ENCODE results near the gene ADAMTSL3. TPM values are rescaled to one million over a fixed set of nuclear protein-coding genes. Genes with fewer than 3 reads are reported as not detected.

Gene ADAMTSL3
- total RNA-seq, 1 donor from 2014 or later = 0.07 TPM

DNA sequence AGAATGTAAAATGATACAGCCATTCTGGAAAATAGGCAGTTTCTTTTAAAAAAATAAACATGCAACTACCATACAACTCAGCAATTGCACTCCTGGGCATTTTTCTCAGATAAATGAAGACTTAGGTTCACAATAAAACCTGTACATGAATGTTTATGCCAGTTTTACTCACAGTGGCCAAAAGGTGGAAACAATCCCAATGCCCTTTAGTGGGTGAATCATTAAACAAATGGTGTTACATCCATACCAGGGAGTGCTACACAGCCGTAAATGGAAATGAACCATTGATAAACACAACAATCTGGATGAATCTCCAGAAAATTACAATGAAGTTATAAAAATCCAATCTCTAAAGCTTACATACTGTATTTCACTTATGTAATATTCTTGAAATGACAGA, 140.3 kb downstream of the ADAMTSL3 start:
- no peak for DNase-seq (ENCODE audit: low spot score)
- Mint-ChIP-seq H3K4me3 (ENCODE audit: low read depth) (no peak overlapping the region), H3K36me3 (ENCODE audit: low read depth) (no peaks in the 10 kb centered on the region), H3K27me3 (ENCODE audit: low read depth) (no peaks in the 10 kb centered on the region), H3K9me3 (no peaks in the 10 kb centered on the region), H3K4me1 (ENCODE audit: low read depth) (no peaks in the 10 kb centered on the region), H3K27ac (no peak overlapping the region)
- intact Hi-C loops (cut with micrococcal nuclease) = no loop called here

DNA sequence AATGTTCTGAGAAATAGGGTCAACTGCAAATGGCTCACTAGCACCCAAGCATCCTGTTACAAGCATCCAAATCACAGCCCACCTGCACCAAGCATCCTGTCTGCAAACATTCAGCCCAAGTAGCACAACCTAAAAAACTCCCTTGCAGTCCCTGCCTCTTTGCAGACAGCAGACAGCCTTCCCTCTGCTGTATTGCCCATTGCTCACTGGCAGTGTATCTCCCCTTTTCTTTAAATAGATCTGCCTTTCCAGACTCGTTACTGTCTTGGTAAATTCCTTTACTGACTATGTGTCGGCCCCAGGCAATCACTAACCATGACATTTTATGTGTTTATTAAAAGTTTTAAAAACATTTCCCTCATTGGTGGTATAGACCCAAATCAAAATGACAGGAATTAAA, 155.4 kb downstream of the ADAMTSL3 start:
- H3K36me3 Mint-ChIP-seq (ENCODE audit: low read depth) = no peaks in the 10 kb centered on the region
- intact Hi-C loops (cut with micrococcal nuclease) = no loop called here
- peaks cover 4% of the 10 kb centered on the region for H3K9me3 Mint-ChIP-seq
- H3K4me3 Mint-ChIP-seq (ENCODE audit: low read depth) = no peak overlapping the region
- DNase-seq (ENCODE audit: low spot score) = no peak
- H3K27ac Mint-ChIP-seq = no peak overlapping the region
- no peaks in the 10 kb centered on the region for H3K27me3 Mint-ChIP-seq (ENCODE audit: low read depth)
- H3K4me1 Mint-ChIP-seq (ENCODE audit: low read depth) = no peaks in the 10 kb centered on the region

DNA sequence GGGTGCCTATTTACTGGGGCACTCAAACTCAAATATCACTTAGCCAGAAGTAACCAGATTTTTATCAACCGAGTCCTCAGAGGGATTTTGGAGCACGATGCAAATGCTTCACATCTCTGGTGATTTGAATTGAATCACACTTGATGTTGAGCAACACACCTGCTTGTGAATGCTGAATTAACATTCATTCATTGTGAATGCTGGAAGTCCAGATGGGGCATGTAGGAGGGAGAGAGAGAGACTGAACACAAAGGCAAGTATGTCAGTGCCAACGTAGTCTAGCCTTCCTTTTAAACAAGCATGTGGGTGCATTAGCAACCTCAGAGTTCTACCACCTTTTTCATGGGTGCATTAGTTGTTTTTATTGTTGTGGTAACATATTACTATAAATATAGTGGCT, 156.2 kb downstream of the ADAMTSL3 start:
- no peaks in the 10 kb centered on the region for H3K27me3 Mint-ChIP-seq (ENCODE audit: low read depth)
- no peak overlapping the region for H3K4me3 Mint-ChIP-seq (ENCODE audit: low read depth)
- H3K4me1 Mint-ChIP-seq (ENCODE audit: low read depth) = no peaks in the 10 kb centered on the region
- H3K9me3 Mint-ChIP-seq = peaks cover 4% of the 10 kb centered on the region
- intact Hi-C loops (cut with micrococcal nuclease) = no loop called here
- H3K36me3 Mint-ChIP-seq (ENCODE audit: low read depth) = no peaks in the 10 kb centered on the region
- no peak for DNase-seq (ENCODE audit: low spot score)
- no peak overlapping the region for H3K27ac Mint-ChIP-seq

DNA sequence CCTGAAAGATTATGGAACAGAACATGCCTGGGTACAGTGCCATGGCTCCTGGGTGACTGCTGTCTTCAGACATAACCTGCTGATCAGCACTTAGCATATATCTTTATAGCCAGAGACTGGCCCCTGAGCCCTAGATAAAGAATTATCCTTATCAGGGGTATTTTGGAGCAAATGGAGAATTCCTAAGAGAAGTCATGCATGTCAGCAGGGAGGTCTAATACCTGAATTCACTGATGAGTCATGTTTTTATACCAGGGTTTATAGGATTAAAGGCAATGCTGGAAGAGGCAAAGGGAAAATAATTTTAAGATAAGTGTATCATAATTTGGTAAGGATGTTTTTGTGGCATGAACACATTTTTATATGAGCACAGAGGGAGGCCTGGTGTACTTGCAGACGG, 159.8 kb downstream of the ADAMTSL3 start:
- Mint-ChIP-seq H3K4me3 (ENCODE audit: low read depth) (no peak overlapping the region), H3K9me3 (no peaks in the 10 kb centered on the region), H3K4me1 (ENCODE audit: low read depth) (no peaks in the 10 kb centered on the region), H3K36me3 (ENCODE audit: low read depth) (no peaks in the 10 kb centered on the region), H3K27ac (no peak overlapping the region), H3K27me3 (ENCODE audit: low read depth) (no peaks in the 10 kb centered on the region)
- no peak for DNase-seq (ENCODE audit: low spot score)
- intact Hi-C loops (cut with micrococcal nuclease) = no loop called here

DNA sequence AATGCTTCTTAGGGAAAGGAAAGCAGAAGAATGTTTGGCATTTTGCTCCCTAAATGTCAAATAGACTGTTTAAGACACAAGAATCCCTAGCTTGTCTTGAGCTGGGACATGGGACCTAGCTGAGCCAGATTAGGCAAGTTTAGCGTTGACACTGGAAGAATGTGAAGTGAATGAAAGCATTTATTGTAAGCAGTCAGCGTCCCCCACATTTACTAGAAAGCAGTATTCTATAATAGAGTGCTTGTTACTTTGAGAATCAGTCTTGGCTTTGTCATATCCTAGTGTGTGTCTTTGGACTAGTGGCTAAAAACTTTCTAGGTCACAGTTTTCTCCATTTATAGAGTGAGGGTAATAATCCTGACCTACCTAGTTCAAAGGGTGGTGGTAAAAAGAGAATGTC, 161.6 kb downstream of the ADAMTSL3 start:
- H3K4me1 Mint-ChIP-seq (ENCODE audit: low read depth) = no peaks in the 10 kb centered on the region
- H3K9me3 Mint-ChIP-seq = no peaks in the 10 kb centered on the region

DNA sequence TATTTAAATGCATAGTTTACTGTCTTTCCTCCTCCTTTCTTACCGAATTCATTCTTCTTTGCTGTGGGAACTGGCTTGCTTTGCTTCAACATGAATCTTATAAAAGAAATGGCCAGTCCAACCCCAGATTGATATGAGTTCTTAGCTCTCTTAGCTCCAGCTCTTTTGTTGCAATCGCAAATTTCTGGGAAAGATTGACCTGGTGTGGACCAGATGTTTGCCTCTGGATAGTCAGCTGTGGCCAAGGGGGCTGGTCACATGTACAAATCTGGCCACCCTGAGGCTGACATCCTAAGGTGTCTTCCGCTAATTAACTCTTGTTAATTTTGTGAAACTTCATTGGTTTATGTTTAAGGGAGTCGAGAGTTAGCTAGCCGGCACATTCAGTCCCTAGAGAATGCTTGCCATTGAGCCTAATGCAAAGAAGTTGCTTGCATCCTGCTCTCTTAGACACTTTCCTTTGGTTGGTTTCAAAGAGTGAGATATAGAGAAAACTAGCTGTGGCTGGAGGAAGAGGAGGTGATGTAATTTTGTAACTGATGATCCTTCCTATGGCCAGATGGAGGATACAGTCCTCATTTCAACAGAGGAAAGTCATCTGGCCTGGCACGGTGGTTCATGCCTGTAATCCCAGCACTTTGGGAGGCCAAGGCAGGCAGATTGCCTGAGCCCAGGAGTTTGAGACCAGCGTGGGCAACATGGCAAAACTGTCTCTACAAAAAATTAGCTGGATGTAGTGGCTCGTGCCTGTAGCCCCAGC, 162.4 kb downstream of the ADAMTSL3 start:
- H3K4me3 Mint-ChIP-seq (ENCODE audit: low read depth) = no peak overlapping the region
- no peaks in the 10 kb centered on the region for H3K27me3 Mint-ChIP-seq (ENCODE audit: low read depth)
- DNase-seq (ENCODE audit: low spot score) = no peak
- no peaks in the 10 kb centered on the region for H3K36me3 Mint-ChIP-seq (ENCODE audit: low read depth)
- no peaks in the 10 kb centered on the region for H3K9me3 Mint-ChIP-seq
- intact Hi-C loops (cut with micrococcal nuclease) = no loop called here
- H3K4me1 Mint-ChIP-seq (ENCODE audit: low read depth) = no peaks in the 10 kb centered on the region
- H3K27ac Mint-ChIP-seq = no peak overlapping the region

More for the DNA sequence above, 161.6 kb downstream of the ADAMTSL3 start:
- DNase-seq (ENCODE audit: low spot score) = no peak
- intact Hi-C loops (cut with micrococcal nuclease) = no loop called here
- no peaks in the 10 kb centered on the region for H3K36me3 Mint-ChIP-seq (ENCODE audit: low read depth)
- no peaks in the 10 kb centered on the region for H3K27me3 Mint-ChIP-seq (ENCODE audit: low read depth)
- H3K27ac Mint-ChIP-seq = no peak overlapping the region
- no peak overlapping the region for H3K4me3 Mint-ChIP-seq (ENCODE audit: low read depth)

DNA sequence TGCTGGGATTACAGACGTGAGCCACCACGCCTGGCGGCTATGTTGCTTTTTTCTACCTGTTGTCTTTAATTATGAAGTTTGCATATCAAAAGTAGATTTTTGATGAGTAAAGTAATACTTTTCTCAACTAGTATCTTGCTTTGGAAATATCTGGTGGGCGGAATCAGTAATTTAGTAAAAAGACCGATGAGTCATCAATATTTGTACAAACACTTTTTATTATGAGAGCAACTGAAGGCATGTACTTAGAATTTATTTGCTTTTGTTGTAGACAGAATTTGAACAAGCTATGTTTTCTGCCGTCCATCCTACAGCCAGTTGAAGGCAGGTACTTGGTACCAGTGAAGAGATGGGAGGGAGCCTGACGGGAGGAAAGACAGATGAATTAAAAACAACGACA, 164.7 kb downstream of the ADAMTSL3 start:
- Mint-ChIP-seq H3K27me3 (ENCODE audit: low read depth) (no peaks in the 10 kb centered on the region), H3K4me1 (ENCODE audit: low read depth) (no peaks in the 10 kb centered on the region), H3K36me3 (ENCODE audit: low read depth) (no peaks in the 10 kb centered on the region), H3K4me3 (ENCODE audit: low read depth) (no peak overlapping the region), H3K9me3 (peaks cover 3% of the 10 kb centered on the region), H3K27ac (no peak overlapping the region)
- DNase-seq (ENCODE audit: low spot score) = no peak
- intact Hi-C loops (cut with micrococcal nuclease) = no loop called here

DNA sequence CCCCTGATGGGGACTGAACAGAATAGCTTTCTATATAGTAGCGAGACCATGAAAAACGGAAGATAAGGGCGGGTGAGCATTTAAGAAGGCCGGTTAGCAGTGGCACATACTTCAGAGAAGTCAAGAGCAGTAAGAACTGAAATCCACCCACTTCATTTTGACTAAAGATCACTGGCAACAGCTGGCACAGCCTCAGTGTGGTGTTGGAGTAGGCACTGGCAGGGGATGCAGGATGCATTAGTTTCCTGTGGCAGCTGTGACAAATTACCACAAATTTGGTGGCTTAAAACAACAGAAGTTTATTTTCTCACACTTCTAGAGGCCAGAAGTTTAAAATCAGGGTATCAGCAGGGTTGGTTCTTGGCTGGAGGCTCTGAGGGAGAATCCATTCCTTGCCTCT, 176.5 kb downstream of the ADAMTSL3 start:
- H3K27ac Mint-ChIP-seq = no peak overlapping the region
- H3K27me3 Mint-ChIP-seq (ENCODE audit: low read depth) = peaks cover 4% of the 10 kb centered on the region
- intact Hi-C loops (cut with micrococcal nuclease) = no loop called here
- H3K36me3 Mint-ChIP-seq (ENCODE audit: low read depth) = no peaks in the 10 kb centered on the region
- no peak for DNase-seq (ENCODE audit: low spot score)
- H3K9me3 Mint-ChIP-seq = peaks cover 4% of the 10 kb centered on the region
- H3K4me3 Mint-ChIP-seq (ENCODE audit: low read depth) = no peak overlapping the region
- H3K4me1 Mint-ChIP-seq (ENCODE audit: low read depth) = no peaks in the 10 kb centered on the region

DNA sequence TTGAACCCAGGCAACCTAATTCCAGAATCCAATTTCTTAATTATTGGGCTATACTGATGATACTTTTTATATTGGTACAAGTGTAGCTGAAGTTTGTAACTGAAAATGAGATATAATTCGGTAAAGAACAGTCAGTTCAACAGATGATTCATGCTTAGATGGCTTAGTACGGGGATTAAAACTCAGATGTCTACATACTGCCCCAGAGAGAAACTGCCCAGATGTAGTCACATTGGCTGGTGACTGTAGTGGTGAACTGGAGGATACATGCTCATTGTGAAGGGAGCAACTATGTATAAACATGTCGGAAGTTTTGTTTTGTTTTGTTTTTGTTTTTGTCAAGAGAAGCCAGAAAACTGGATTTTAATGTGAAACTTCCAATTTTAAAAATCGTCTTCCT, 179.6 kb downstream of the ADAMTSL3 start:
- intact Hi-C loops (cut with micrococcal nuclease) = no loop called here
- no peak overlapping the region for H3K27ac Mint-ChIP-seq
- DNase-seq (ENCODE audit: low spot score) = no peak
- H3K9me3 Mint-ChIP-seq = no peaks in the 10 kb centered on the region
- H3K27me3 Mint-ChIP-seq (ENCODE audit: low read depth) = peaks cover 6% of the 10 kb centered on the region
- no peaks in the 10 kb centered on the region for H3K36me3 Mint-ChIP-seq (ENCODE audit: low read depth)
- no peak overlapping the region for H3K4me3 Mint-ChIP-seq (ENCODE audit: low read depth)
- no peaks in the 10 kb centered on the region for H3K4me1 Mint-ChIP-seq (ENCODE audit: low read depth)

DNA sequence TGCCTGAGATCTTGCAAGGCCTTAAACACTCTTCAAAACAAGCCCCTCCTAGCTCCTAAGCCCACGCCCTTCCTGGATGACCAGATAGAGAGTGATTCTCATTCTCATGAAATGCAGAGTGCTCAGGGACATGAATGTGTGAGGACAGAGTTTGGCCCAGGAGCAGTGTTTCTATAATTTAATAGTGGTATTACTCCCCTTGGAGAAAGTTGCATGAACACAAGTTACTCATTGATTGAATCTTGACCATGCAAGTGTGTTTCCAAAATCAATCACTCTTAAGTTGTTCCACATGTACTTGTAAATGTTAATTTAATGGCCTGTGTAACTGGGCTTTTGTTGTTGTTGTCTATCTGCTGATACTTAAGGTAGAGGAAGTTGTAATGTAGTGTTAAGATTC, 181.6 kb downstream of the ADAMTSL3 start:
- intact Hi-C loops (cut with micrococcal nuclease) = no loop called here
- Mint-ChIP-seq H3K9me3 (no peaks in the 10 kb centered on the region), H3K27ac (no peak overlapping the region), H3K4me3 (ENCODE audit: low read depth) (no peak overlapping the region), H3K36me3 (ENCODE audit: low read depth) (no peaks in the 10 kb centered on the region), H3K27me3 (ENCODE audit: low read depth) (peaks cover 16% of the 10 kb centered on the region), H3K4me1 (ENCODE audit: low read depth) (no peaks in the 10 kb centered on the region)
- no peak for DNase-seq (ENCODE audit: low spot score)

DNA sequence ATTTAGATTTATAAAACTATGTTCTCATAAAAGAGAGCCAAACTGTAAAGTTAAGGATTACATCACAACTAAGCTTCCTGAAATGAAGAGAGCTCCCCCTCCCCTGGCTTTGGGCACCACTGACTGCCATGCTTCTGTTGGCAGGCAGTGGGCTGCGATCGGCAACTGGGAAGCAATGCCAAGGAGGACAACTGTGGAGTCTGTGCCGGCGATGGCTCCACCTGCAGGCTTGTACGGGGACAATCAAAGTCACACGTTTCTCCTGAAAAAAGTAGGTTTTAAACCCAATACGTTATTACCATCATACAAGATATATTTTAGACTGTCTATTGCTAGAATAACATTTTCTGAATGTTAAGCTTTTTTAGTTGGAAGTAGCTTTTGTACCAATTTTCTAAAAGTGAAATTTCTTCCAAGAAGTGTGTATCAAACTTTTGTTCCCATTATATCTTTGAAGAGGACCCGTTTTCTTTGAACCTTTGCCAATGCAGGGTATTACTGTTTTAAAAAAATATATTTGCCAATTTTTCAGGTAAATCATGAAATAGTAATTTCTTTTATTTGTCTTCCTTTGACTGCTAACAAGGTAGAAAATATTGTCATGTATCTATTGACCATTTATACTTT, 184.1 kb downstream of the ADAMTSL3 start:
- intact Hi-C loops (cut with micrococcal nuclease) = no loop called here
- no peaks in the 10 kb centered on the region for H3K9me3 Mint-ChIP-seq
- no peak overlapping the region for H3K4me3 Mint-ChIP-seq (ENCODE audit: low read depth)
- no peaks in the 10 kb centered on the region for H3K36me3 Mint-ChIP-seq (ENCODE audit: low read depth)
- peaks cover 16% of the 10 kb centered on the region for H3K27me3 Mint-ChIP-seq (ENCODE audit: low read depth)
- no peaks in the 10 kb centered on the region for H3K4me1 Mint-ChIP-seq (ENCODE audit: low read depth)
- no peak for DNase-seq (ENCODE audit: low spot score)
- H3K27ac Mint-ChIP-seq = no peak overlapping the region

DNA sequence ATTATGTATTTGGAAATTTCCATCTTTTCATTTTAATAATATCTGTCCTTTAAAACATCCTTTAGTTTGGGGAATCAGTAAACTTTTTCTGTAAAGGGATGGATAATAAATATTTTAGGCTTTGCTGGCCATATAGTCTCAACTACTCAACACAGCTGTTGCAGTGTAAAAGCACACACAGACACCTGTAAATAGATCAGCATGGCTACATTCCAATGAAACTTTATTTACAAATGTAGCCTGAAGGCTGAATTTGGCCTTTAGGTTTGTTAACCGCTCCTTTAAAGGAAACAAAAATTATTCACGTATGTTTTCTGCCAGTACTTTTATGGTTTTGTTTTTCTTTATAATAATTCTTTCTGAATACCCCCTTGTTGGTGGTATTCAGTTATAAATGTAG, 184.8 kb downstream of the ADAMTSL3 start:
- no peaks in the 10 kb centered on the region for H3K36me3 Mint-ChIP-seq (ENCODE audit: low read depth)
- no peak overlapping the region for H3K4me3 Mint-ChIP-seq (ENCODE audit: low read depth)
- no peak overlapping the region for H3K27ac Mint-ChIP-seq
- intact Hi-C loops (cut with micrococcal nuclease) = no loop called here
- no peaks in the 10 kb centered on the region for H3K9me3 Mint-ChIP-seq
- no peaks in the 10 kb centered on the region for H3K4me1 Mint-ChIP-seq (ENCODE audit: low read depth)
- H3K27me3 Mint-ChIP-seq (ENCODE audit: low read depth) = peaks cover 19% of the 10 kb centered on the region
- DNase-seq (ENCODE audit: low spot score) = no peak

DNA sequence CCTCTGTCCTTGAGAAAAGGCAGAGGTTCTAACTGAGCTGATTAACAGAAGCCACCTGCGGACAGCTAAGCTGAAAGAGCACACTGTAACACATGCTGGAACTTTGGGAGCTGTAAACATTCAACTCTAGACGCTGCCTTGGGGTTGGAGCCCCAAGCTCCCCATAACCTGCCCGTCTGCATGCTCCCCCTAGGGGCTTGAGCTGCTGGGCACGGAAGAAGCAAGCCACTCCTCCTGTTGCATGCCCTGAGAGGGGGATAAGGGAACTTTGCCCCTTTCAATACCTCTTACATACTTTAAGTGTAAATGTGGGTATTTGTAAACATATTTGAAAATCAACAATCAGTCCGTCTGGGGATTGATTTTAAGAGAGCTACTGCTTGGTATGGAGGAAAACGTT, 188.4 kb downstream of the ADAMTSL3 start:
- Mint-ChIP-seq H3K4me3 (ENCODE audit: low read depth) (no peak overlapping the region), H3K36me3 (ENCODE audit: low read depth) (no peaks in the 10 kb centered on the region), H3K27ac (no peak overlapping the region), H3K4me1 (ENCODE audit: low read depth) (no peaks in the 10 kb centered on the region), H3K9me3 (no peaks in the 10 kb centered on the region), H3K27me3 (ENCODE audit: low read depth) (peaks cover 22% of the 10 kb centered on the region)
- no peak for DNase-seq (ENCODE audit: low spot score)
- intact Hi-C loops (cut with micrococcal nuclease) = no loop called here

Measured in activated T-helper 2 cell treated with anti-CD3 and anti-CD28 coated beads, Interferon-gamma antibody, Interleukin-2, Interleukin-4, amounts not matched to agents 10 μg/mL and 5 μg/mL and 100 μg/mL, durations not matched to agents 14 hours and 24 hours and 36 hours (primary cell).